ENCODE data around the gene PPP1R11. TPM values are rescaled to one million over a fixed set of nuclear protein-coding genes. Genes with fewer than 3 reads are reported as not detected.

PPP1R11 gene
- total RNA-seq, 1 experiment from 2014 or later = 59.2 TPM

DNA sequence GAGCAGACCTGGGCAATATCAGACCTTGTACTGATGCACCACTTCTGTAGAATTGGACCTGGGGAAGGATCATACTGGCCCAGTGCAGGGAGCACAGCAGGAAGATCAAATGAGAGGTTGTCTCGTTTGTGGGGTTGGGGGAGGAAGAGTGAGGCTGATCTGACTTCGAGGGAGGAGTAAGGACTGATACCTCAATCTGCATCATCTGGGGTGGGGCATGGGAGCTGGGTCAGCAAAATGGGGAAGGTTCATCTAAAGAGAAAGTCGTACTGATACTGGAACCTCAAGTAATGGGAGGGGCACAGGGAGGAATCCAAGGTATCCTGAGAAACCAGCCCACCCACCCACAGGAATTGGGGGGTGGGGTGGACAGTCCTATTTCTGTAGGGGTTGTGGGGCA, 4.9 kb downstream of the PPP1R11 start:
- DNase-seq (ENCODE audit: low read depth, low spot score) = no peak
- ChIA-PET CTCF (no interaction called here), POLR2A (interaction anchor here (0.6 kb wide), 1 partner anchor 209 kb away, joined by 15 read pairs; no protein-coding TSS in a partner anchor)
- intact Hi-C loops (cut with micrococcal nuclease; ENCODE audit: unreplicated experiment) (no loop called here), in situ Hi-C loops (cut with HindIII; ENCODE audit: low pct_unique_long_range_greater_than_20kb, low sequenced_read_pairs) (no loop called here)
- Histone ChIP-seq H3K27me3 (ENCODE audit: control insufficient read depth, insufficient read depth, low read length) (peaks cover 4% of the 10 kb centered on the region; the same call in 1 of the 2 replicates), H3K27ac (ENCODE audit: low read length) (no peak overlapping the region), H3K36me3 (ENCODE audit: control insufficient read depth, insufficient read depth, low read length) (peaks cover 2% of the 10 kb centered on the region; the same call in 1 of the 2 replicates), H3K4me1 (ENCODE audit: control insufficient read depth, insufficient read depth, low read length) (peaks cover 12% of the 10 kb centered on the region), H3K4me3 (ENCODE audit: low read depth in 2 of 2, low read length in 2 of 2) (no peak overlapping the region), H3K9me3 (ENCODE audit: control insufficient read depth, insufficient read depth, low read depth, low read length) (no peaks in the 10 kb centered on the region)
- no TSS peak for BruUV-seq (replicated peaks)
- TF ChIP-seq, protein P1, sequence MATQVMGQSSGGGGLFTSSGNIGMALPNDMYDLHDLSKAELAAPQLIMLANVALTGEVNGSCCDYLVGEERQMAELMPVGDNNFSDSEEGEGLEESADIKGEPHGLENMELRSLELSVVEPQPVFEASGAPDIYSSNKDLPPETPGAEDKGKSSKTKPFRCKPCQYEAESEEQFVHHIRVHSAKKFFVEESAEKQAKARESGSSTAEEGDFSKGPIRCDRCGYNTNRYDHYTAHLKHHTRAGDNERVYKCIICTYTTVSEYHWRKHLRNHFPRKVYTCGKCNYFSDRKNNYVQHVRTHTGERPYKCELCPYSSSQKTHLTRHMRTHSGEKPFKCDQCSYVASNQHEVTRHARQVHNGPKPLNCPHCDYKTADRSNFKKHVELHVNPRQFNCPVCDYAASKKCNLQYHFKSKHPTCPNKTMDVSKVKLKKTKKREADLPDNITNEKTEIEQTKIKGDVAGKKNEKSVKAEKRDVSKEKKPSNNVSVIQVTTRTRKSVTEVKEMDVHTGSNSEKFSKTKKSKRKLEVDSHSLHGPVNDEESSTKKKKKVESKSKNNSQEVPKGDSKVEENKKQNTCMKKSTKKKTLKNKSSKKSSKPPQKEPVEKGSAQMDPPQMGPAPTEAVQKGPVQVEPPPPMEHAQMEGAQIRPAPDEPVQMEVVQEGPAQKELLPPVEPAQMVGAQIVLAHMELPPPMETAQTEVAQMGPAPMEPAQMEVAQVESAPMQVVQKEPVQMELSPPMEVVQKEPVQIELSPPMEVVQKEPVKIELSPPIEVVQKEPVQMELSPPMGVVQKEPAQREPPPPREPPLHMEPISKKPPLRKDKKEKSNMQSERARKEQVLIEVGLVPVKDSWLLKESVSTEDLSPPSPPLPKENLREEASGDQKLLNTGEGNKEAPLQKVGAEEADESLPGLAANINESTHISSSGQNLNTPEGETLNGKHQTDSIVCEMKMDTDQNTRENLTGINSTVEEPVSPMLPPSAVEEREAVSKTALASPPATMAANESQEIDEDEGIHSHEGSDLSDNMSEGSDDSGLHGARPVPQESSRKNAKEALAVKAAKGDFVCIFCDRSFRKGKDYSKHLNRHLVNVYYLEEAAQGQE (IDR thresholded peaks at IDR 0.05; ENCODE audit: insufficient read depth in 1 of 2, low read depth in 2 of 2, low read length in 1 of 2) = no peak
- TF ChIP-seq POLR2AphosphoS5 (IDR thresholded peaks at IDR 0.05; ENCODE audit: low read depth, low read length) (no peak), SIN3A (IDR thresholded peaks at IDR 0.05; ENCODE audit: borderline replicate concordance, insufficient read depth, low read depth, low read length) (no peak), TCF7L2 (IDR thresholded peaks at IDR 0.05; ENCODE audit: low read depth, low read length) (no peak)
- TF ChIP-seq, protein P2, sequence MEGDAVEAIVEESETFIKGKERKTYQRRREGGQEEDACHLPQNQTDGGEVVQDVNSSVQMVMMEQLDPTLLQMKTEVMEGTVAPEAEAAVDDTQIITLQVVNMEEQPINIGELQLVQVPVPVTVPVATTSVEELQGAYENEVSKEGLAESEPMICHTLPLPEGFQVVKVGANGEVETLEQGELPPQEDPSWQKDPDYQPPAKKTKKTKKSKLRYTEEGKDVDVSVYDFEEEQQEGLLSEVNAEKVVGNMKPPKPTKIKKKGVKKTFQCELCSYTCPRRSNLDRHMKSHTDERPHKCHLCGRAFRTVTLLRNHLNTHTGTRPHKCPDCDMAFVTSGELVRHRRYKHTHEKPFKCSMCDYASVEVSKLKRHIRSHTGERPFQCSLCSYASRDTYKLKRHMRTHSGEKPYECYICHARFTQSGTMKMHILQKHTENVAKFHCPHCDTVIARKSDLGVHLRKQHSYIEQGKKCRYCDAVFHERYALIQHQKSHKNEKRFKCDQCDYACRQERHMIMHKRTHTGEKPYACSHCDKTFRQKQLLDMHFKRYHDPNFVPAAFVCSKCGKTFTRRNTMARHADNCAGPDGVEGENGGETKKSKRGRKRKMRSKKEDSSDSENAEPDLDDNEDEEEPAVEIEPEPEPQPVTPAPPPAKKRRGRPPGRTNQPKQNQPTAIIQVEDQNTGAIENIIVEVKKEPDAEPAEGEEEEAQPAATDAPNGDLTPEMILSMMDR (IDR thresholded peaks at IDR 0.05) = no peak
- ATAC-seq = no peak

DNA sequence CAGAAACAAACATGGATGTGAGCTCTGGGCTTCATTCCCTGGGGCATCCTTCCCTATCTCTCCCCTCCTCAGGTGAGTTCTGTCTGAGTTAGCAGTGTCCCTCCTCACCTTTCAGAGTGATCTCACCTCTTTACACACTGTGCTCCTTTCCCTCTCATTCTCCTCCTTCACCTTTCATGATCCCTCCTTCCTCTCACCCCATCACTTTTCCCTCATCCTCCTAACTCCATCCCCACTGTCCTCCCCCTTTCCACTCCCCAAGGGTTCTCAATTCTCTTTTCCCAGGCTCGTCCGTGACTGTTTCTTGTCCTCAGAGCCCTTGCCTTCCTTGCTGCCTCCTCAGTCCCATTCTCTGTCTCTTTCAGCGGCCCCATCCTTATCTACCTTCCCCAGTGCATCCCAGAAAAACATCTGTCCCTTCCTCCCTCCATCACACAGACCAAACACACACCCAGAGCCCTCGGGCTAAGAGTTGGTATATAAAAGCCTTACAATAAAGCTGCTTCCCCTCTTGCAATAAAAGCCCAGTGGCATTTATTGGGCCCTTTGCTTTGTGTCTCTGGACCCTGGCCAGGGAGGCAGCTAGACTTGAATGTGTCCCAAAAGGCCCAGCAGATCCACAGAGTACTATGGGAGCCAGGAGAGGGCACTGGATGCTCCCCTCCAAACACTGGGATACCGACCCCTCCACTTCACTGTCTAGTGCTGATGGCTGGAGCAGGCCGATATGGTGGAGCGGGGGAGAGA, 6.7 kb downstream of the PPP1R11 start:
- no peak for ATAC-seq
- peaks cover 4% of the 10 kb centered on the region for H3K4me1 ChIP-seq (ENCODE audit: control insufficient read depth, insufficient read depth, low read length)
- TF ChIP-seq, protein P1 (IDR thresholded peaks at IDR 0.05; ENCODE audit: insufficient read depth in 1 of 2, low read depth in 2 of 2, low read length in 1 of 2) = no peak
- TF ChIP-seq SIN3A (IDR thresholded peaks at IDR 0.05; ENCODE audit: borderline replicate concordance, insufficient read depth, low read depth, low read length) (no peak), POLR2AphosphoS5 (IDR thresholded peaks at IDR 0.05; ENCODE audit: low read depth, low read length) (no peak)
- TF ChIP-seq, protein P2 (IDR thresholded peaks at IDR 0.05) = no peak
- no peak overlapping the region for H3K4me3 ChIP-seq (ENCODE audit: low read depth in 2 of 2, low read length in 2 of 2)
- H3K27me3 ChIP-seq (ENCODE audit: control insufficient read depth, insufficient read depth, low read length) = peaks cover 5% of the 10 kb centered on the region; the same call in 1 of the 2 replicates
- ChIA-PET CTCF (interaction anchor here (0.5 kb wide), 1 partner anchor 41 kb away, joined by 6 read pairs; no protein-coding TSS in a partner anchor), POLR2A (no interaction called here)
- no peak for DNase-seq (ENCODE audit: low read depth, low spot score)
- in situ Hi-C loops (cut with HindIII; ENCODE audit: low pct_unique_long_range_greater_than_20kb, low sequenced_read_pairs) = no loop called here
- H3K36me3 ChIP-seq (ENCODE audit: control insufficient read depth, insufficient read depth, low read length) = no peaks in the 10 kb centered on the region
- BruUV-seq (replicated peaks) = no TSS peak
- intact Hi-C loops (cut with micrococcal nuclease; ENCODE audit: unreplicated experiment) = no loop called here
- no peaks in the 10 kb centered on the region for H3K9me3 ChIP-seq (ENCODE audit: control insufficient read depth, insufficient read depth, low read depth, low read length)
- no peak overlapping the region for H3K27ac ChIP-seq (ENCODE audit: low read length)
